Gastroesophageal sphincter (tissue), 3 donors: ENCODE data around the gene PARN.

ENCODE experiments used
- POLR2A ChIP-seq, 2 donors: fragments of 450-650 bp; IDR thresholded peaks; one replicate each; pipeline ENCODE4 v1.6.1; 2017; ENCODE audit warnings: antibody characterized with exemption in 2 of 2, mild to moderate bottlenecking in 2 of 2, moderate library complexity in 1 of 2
- TF ChIP-seq, protein P1 (sequence below), 4 experiments: fragments of 200-600 bp in 2 of 4; fragments of 450-650 bp in 2 of 4; sonication (generic) in 1 of 4; IDR thresholded peaks; one replicate each; pipeline ENCODE4 v1.5.1; 2017 to 2019; ENCODE audit warnings: antibody characterized with exemption in 4 of 4, mild to moderate bottlenecking in 2 of 4, moderate library complexity in 2 of 4

DNA sequence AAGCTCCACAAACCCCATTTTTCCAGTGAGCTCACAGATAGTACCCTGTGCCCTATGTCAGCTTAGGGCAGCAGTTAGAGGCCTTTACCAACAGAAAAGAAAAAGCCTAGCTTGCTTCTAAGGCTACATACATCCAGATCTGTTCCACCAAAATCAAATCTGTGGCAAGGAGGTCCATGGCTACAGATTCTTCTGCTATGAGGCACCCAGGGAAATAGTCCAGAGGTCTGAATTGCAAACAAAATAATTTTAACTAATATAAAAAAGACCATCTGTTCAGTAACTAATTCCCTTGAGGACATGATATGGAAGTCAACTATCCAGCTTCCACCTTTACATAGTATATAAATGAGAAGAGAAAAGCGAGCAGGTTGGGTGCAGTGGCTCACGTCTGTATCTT lies 129.3 kb downstream of the PARN start:
- TF ChIP-seq, protein P1, sequence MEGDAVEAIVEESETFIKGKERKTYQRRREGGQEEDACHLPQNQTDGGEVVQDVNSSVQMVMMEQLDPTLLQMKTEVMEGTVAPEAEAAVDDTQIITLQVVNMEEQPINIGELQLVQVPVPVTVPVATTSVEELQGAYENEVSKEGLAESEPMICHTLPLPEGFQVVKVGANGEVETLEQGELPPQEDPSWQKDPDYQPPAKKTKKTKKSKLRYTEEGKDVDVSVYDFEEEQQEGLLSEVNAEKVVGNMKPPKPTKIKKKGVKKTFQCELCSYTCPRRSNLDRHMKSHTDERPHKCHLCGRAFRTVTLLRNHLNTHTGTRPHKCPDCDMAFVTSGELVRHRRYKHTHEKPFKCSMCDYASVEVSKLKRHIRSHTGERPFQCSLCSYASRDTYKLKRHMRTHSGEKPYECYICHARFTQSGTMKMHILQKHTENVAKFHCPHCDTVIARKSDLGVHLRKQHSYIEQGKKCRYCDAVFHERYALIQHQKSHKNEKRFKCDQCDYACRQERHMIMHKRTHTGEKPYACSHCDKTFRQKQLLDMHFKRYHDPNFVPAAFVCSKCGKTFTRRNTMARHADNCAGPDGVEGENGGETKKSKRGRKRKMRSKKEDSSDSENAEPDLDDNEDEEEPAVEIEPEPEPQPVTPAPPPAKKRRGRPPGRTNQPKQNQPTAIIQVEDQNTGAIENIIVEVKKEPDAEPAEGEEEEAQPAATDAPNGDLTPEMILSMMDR (IDR thresholded peaks at IDR 0.05) = no peak
- TF ChIP-seq POLR2A (IDR thresholded peaks at IDR 0.05) = no peak
